Mesodermal cell (in vitro differentiated cells): ENCODE data around the gene CPED1.
"Not testable (repeated sequence)": the region's sequence is repeated elsewhere in the genome, so short reads cannot be mapped to it uniquely, and the experiment has no call there.

ENCODE experiments used
- H3K27ac ChIP-seq: 2 replicates; pipeline ENCODE4 v1.7.0; 2013; ENCODE audit warnings: mild to moderate bottlenecking, low read depth, low read length, moderate library complexity; ENCODE audit not compliant: severe bottlenecking
- H3K36me3 ChIP-seq: 2 replicates; pipeline ENCODE4 v1.7.1; 2013; ENCODE audit warnings: mild to moderate bottlenecking, low read length, moderate library complexity; ENCODE audit not compliant: control insufficient read depth, insufficient read depth
- H3K4me1 ChIP-seq: one replicate; pipeline ENCODE4 v1.7.1; 2013; ENCODE audit warnings: mild to moderate bottlenecking, low read length; ENCODE audit not compliant: insufficient read depth, control insufficient read depth, poor library complexity, severe bottlenecking
- H3K4me3 ChIP-seq: 2 replicates; pipeline ENCODE4 v1.7.0; 2013; ENCODE audit warnings: low read length, control low read depth, mild to moderate bottlenecking; ENCODE audit not compliant: insufficient read depth, poor library complexity, severe bottlenecking; ENCODE audit errors: extremely low read depth
- H3K9me3 ChIP-seq: 2 replicates; pipeline ENCODE4 v1.7.1; 2013; ENCODE audit warnings: mild to moderate bottlenecking, low read length, moderate library complexity; ENCODE audit not compliant: control insufficient read depth
- WGBS, 2 experiments: methylation state at CpG; one replicate each; pipeline ENCODE4 v1.1.5; 2013; ENCODE audit warnings: missing lambda C conversion rate in 2 of 2; ENCODE audit not compliant: insufficient coverage in 2 of 2; 5-methylcytosine and 5-hydroxymethylcytosine counted together

CPED1 gene

GRCh38 chr7:120981888-120982615, 6.5 kb upstream of the CPED1 start:
- 87 to 100% methylated on average over 1 to 3 of the region's 4 CpGs for WGBS, 2 experiments

GRCh38 chr7:120983592-120983991, 4.9 kb upstream of the CPED1 start:
- WGBS, 2 experiments: 100% methylated on average over 3 of the region's 8 CpGs; no CpG with 5 or more reads in 1 of the 2 experiments
- H3K4me3 ChIP-seq, H3K27ac ChIP-seq, H3K9me3 ChIP-seq, H3K36me3 ChIP-seq, H3K4me1 ChIP-seq: not testable (repeated sequence)

More at GRCh38 chr7:120981888-120982615, 6.5 kb upstream of the CPED1 start:
- H3K36me3 ChIP-seq: no peaks in the 10 kb centered on the region
- no peaks in the 10 kb centered on the region for H3K4me1 ChIP-seq
- no peak overlapping the region for H3K4me3 ChIP-seq
- no peak overlapping the region for H3K27ac ChIP-seq
- no peaks in the 10 kb centered on the region for H3K9me3 ChIP-seq

- Histone ChIP-seq H3K4me1 (peaks cover 6% of the 10 kb centered on the region), H3K36me3 (no peaks in the 10 kb centered on the region), H3K27ac (no peak overlapping the region), H3K9me3 (no peaks in the 10 kb centered on the region), H3K4me3 (no peak overlapping the region)
- WGBS, 2 experiments: 93% methylated on average over 3 of the region's 3 CpGs; no CpG with 5 or more reads in 1 of the 2 experiments
Observed at GRCh38 chr7:120984406-120984805, 4.1 kb upstream of the CPED1 start.

GRCh38 chr7:120985130-120985758, 3.3 kb upstream of the CPED1 start:
- Histone ChIP-seq H3K36me3 (no peaks in the 10 kb centered on the region), H3K27ac (peak overlapping the region; percentile 54), H3K9me3 (no peaks in the 10 kb centered on the region), H3K4me3 (no peak overlapping the region), H3K4me1 (peaks cover 6% of the 10 kb centered on the region)
- WGBS, 2 experiments: 57% methylated on average over 2 of the region's 2 CpGs; no CpG with 5 or more reads in 1 of the 2 experiments

- H3K4me1 ChIP-seq: peaks cover 6% of the 10 kb centered on the region
- no peaks in the 10 kb centered on the region for H3K9me3 ChIP-seq
- H3K4me3 ChIP-seq: no peak overlapping the region
- no peaks in the 10 kb centered on the region for H3K36me3 ChIP-seq
- H3K27ac ChIP-seq: no peak overlapping the region
- WGBS, 2 experiments: no CpG with 5 or more reads among the region's 2 CpGs
Observed at GRCh38 chr7:120985839-120986238, 2.7 kb upstream of the CPED1 start.

- Histone ChIP-seq H3K4me1 (peaks cover 6% of the 10 kb centered on the region), H3K4me3 (no peak overlapping the region), H3K36me3 (no peaks in the 10 kb centered on the region), H3K27ac (no peak overlapping the region), H3K9me3 (no peaks in the 10 kb centered on the region)
- 94 to 100% methylated on average over 1 to 2 of the region's 2 CpGs for WGBS, 2 experiments
Observed at GRCh38 chr7:120986650-120987049, 1.9 kb upstream of the CPED1 start.

GRCh38 chr7:120987280-120987679, 1.2 kb upstream of the CPED1 start:
- 0 to 14% methylated on average over 1 of the region's 3 CpGs for WGBS, 2 experiments
- Histone ChIP-seq H3K36me3 (no peaks in the 10 kb centered on the region), H3K4me3 (no peak overlapping the region), H3K4me1 (peaks cover 6% of the 10 kb centered on the region), H3K9me3 (no peaks in the 10 kb centered on the region), H3K27ac (no peak overlapping the region)

GRCh38 chr7:120987683-120988590, 574 bp upstream of the CPED1 start:
- no peaks in the 10 kb centered on the region for H3K9me3 ChIP-seq
- no peaks in the 10 kb centered on the region for H3K36me3 ChIP-seq
- H3K4me1 ChIP-seq: peaks cover 6% of the 10 kb centered on the region
- WGBS, 2 experiments: 30 to 41% methylated on average over 9 of the region's 12 CpGs
- no peak overlapping the region for H3K27ac ChIP-seq
- peak overlapping the region; percentile 21 for H3K4me3 ChIP-seq

GRCh38 chr7:120989257-120990220, 1.0 kb downstream of the CPED1 start:
- no peak overlapping the region for H3K27ac ChIP-seq
- H3K9me3 ChIP-seq: no peaks in the 10 kb centered on the region
- H3K4me1 ChIP-seq: peaks cover 6% of the 10 kb centered on the region
- no peaks in the 10 kb centered on the region for H3K36me3 ChIP-seq
- 77 to 78% methylated on average over 7 to 12 of the region's 15 CpGs for WGBS, 2 experiments
- peak overlapping the region; percentile 21 for H3K4me3 ChIP-seq
